ENCODE data around the gene PLA2G4E. TPM values are rescaled to one million over a fixed set of nuclear protein-coding genes. Genes with fewer than 3 reads are reported as not detected.
A peak's percentile ranks its signal among the peaks of the same experiment; 100 is the strongest.

The PLA2G4E gene
- total and polyA plus RNA-seq, 2 of the 13 experiments (the other 11 are each of a cell fraction or from before 2014, with no cell fraction given) = not detected

GRCh38 chr15:41971895-41972252 lies 49.0 kb downstream of the PLA2G4E start:
- peak; percentile 51 for ATAC-seq
- Histone ChIP-seq H2AFZ (ENCODE audit: low read length) (no peak overlapping the region), H3K9me3 (ENCODE audit: low read length) (no peaks in the 10 kb centered on the region), H3K4me2 (ENCODE audit: low read depth, low read length) (peak overlapping the region; percentile 93), H3K4me3 (replicated peaks in 1 of 3; ENCODE audit: insufficient read depth in 1 of 3, low read depth in 2 of 3, low read length in 3 of 3) (peak overlapping the region; percentile 74 to 92 (median 82)), H3K79me2 (ENCODE audit: insufficient read depth, low read length) (no peaks in the 10 kb centered on the region), H3K27ac (ENCODE audit: extremely low read length, insufficient read depth, low read length) (peak overlapping the region; percentile 58), H4K20me1 (ENCODE audit: insufficient read depth, low read length) (no peaks in the 10 kb centered on the region), H3K4me1 (ENCODE audit: insufficient read depth, low read length) (peaks cover 34% of the 10 kb centered on the region), H3K9ac (ENCODE audit: insufficient read depth, low read depth, low read length) (peak overlapping the region; percentile 78), H3K36me3 (replicated peaks in 1 of 2; ENCODE audit: control insufficient read depth in 1 of 2, insufficient read depth in 2 of 2, low read length in 2 of 2) (no peaks in the 10 kb centered on the region), H3K27me3 (ENCODE audit: control insufficient read depth in 1 of 2, insufficient read depth in 2 of 2, low read length in 2 of 2) (no peaks in the 10 kb centered on the region)
- WGBS (ENCODE audit: low lambda C conversion rate) = 0% methylated on average over 8 of the region's 46 CpGs
- in situ Hi-C loops (cut with HindIII; ENCODE audit: extremely low pct_ligation_motif_present, low pct_unique_long_range_greater_than_20kb) (no loop called here), intact Hi-C loops (cut with micrococcal nuclease; ENCODE audit: unreplicated experiment) (loop anchor here (5.0 kb wide), 1 partner anchor 45 kb away; no protein-coding TSS in a partner anchor)
- BruUV-seq (replicated peaks) = TSS peak; percentile 62
- ChIA-PET POLR2A (interaction anchor here (0.7 to 2.2 kb wide), 9 partner anchors 8 to 301 kb away, joined by 3 to 27 read pairs (median 5); partner anchors contain the start of genes GANC and TMEM87A), CTCF (ENCODE audit: low intra/inter-chr PET ratio, low total read pairs) (no interaction called here)
- peak; percentile 7 for DNase-seq (ENCODE audit: low spot score)
- FAIRE-seq = no peak
- TF ChIP-seq ZNF576 (CRISPR knock-in tag; IDR thresholded peaks at IDR 0.05) = no peak
- no peak; the same call in 1 of the 2 replicates for TF ChIP-seq ZNF225 (CRISPR knock-in tag; IDR thresholded peaks at IDR 0.05)
- TF ChIP-seq ZEB1 (IDR thresholded peaks at IDR 0.05; ENCODE audit: insufficient replicate concordance, low read depth) = no peak
- no peak for TF ChIP-seq DMAP1 (CRISPR knock-in tag; IDR thresholded peaks at IDR 0.05)
- no peak for TF ChIP-seq KMT2B (CRISPR knock-in tag; IDR thresholded peaks at IDR 0.05)
- no peak for TF ChIP-seq MYC (CRISPR knock-in tag; IDR thresholded peaks at IDR 0.05; ENCODE audit: borderline replicate concordance)
- TF ChIP-seq ZNF768 (CRISPR knock-in tag; IDR thresholded peaks at IDR 0.05) = no peak
- TF ChIP-seq ZNF124 (CRISPR knock-in tag; IDR thresholded peaks at IDR 0.05) = no peak
- no peak for TF ChIP-seq ZNF10 (CRISPR knock-in tag; IDR thresholded peaks at IDR 0.05; ENCODE audit: borderline replicate concordance, low read depth)
- no peak for TF ChIP-seq ARID2 (CRISPR knock-in tag; IDR thresholded peaks at IDR 0.05; ENCODE audit: borderline replicate concordance)
- 0 out of 2 replicates have a peak, but pooled peaks have one; percentile 25 for TF ChIP-seq ZC3H13 (CRISPR knock-in tag; IDR thresholded peaks at IDR 0.05)
- no peak for TF ChIP-seq FOXJ3 (CRISPR knock-in tag; IDR thresholded peaks at IDR 0.05; ENCODE audit: borderline replicate concordance)
- TF ChIP-seq HNRNPL (IDR thresholded peaks at IDR 0.05; ENCODE audit: low read depth, low read length) = no peak
- TF ChIP-seq ZBTB49 (CRISPR knock-in tag; IDR thresholded peaks at IDR 0.05; ENCODE audit: borderline replicate concordance) = no peak
- TF ChIP-seq ZBTB38 (CRISPR knock-in tag; IDR thresholded peaks at IDR 0.05) = 0 out of 2 replicates have a peak, but pooled peaks have one; percentile 4
- TF ChIP-seq ZNF709 (CRISPR knock-in tag; IDR thresholded peaks at IDR 0.05) = 0 out of 2 replicates have a peak, but pooled peaks have one; percentile 35
- no peak for TF ChIP-seq ZBTB7A (CRISPR knock-in tag; IDR thresholded peaks at IDR 0.05)
- TF ChIP-seq ZNF512B (CRISPR knock-in tag; IDR thresholded peaks at IDR 0.05; ENCODE audit: borderline replicate concordance) = no peak
- 0 out of 2 replicates have a peak, but pooled peaks have one; percentile 8 for TF ChIP-seq ZNF816 (CRISPR knock-in tag; IDR thresholded peaks at IDR 0.05; ENCODE audit: borderline replicate concordance)

Data from HepG2 (cell line).